ENCODE measurements around the gene ARID1B.

DNA sequence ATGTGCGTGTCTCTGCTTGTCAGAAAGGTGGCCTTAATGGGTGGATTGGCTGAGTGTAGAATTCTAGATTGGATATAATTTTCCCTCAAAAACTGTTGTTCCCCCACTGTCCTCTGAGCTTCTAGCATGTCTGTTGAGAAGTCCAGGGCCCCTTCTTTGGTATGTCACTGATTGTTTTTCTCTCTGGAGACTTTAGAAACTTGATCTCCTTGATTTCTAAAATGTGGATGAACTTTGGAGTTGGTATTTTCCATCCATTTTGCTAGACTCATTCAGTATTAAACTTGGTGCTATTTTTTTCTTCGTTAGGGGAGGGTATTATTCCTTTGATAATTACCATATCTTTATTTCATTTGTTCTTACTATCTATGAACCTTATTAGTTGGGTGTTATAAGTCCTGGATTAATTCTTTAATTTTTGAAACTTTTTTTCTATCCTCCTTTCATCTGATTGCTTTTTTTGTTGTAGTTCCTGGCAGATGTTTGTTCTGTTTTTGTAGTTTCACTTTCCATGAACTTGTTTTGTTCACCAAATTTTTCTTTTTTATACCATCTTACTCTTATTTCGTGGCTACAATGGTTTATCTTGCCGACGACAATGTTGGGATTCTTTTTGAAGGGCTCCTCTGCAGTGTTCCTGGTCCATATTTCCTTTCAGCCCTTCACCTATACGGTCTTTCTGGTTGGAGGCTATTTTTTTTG, 68.4 kb downstream of the ARID1B start:
- TF ChIP-seq EZH2 (optimal IDR thresholded peaks at IDR 0.05; ENCODE audit: low read depth, low read length), result no peak
- TF ChIP-seq CTCF (IDR thresholded peaks at IDR 0.05; ENCODE audit: low read length), result no peak
- no peak for TF ChIP-seq EZH2phosphoT487 (IDR thresholded peaks at IDR 0.05; ENCODE audit: low read length)

Data from MM.1S (cell line).